Measurements from ENCODE around the gene KLF2. TPM values are rescaled to one million over a fixed set of nuclear protein-coding genes. Genes with fewer than 3 reads are reported as not detected.

KLF2 gene
- total RNA-seq, 1 experiment from 2014 or later: 1.9 TPM

DNA sequence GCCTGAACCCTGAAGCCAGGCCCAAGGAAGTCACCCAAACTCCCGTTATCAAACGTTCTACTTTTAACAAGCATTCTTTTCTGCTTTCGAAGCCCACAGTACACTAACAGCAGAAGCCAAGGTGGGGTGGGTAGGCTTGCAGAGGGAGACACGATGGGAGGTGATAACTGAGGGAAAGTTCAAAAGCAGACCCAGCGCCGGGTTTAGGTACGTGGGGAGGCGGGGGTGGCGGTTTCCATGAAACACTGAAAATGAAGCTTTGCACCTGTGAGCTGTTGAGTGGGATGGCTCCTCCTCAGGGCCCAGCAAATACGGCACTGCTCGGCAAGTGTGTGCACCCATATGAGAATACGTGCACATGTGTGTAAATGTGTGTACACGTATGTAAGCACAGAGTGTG is 49.8 kb downstream of the KLF2 start:
- CTCF ChIA-PET: no interaction called here

DNA sequence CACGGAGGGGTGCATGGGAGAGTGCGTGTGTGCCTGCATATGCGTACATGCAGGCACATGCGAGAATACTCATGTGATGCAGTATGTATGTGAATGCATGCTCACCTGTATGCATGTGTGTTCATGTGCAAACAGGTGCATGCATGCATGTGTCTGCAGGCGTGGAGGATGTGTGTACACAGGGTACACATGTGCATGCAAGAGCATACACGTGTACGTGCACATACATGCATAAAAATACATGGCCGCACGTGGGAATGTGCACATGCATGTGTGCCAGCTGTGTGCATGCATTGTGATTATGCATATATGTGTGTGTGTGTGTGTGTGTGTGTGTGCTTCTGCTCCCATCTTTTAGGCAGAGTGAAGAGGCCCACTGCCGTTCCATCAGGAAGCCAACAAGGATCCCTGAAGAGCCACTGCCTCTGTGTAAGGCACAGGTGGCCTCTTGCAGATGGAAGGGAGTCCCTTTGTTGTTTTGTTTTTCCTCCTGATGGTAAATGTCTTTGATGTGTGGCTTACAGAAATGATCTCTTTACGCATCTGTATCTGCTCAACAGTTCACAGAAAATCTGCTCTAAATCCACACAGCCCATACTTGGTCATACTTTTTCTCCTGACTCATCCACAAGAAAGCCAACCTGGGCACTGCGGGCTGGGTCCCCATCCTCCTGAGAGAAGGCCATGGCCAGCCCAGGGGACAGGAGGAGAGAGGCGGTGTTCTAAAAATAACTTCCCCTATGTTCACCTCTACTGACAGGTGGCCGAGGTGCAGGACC is 50.7 kb downstream of the KLF2 start:
- no peak overlapping the region for H3K27ac ChIP-seq (ENCODE audit: low read depth, low read length, poor library complexity, severe bottlenecking)
- no peak for DNase-seq (ENCODE audit: low spot score)
- H3K4me3 ChIP-seq (ENCODE audit: low read depth, low read length, poor library complexity, severe bottlenecking): no peak overlapping the region
- no peaks in the 10 kb centered on the region for H3K27me3 ChIP-seq (replicated peaks; ENCODE audit: insufficient read depth, low read depth, low read length, poor library complexity)
- H3K9me3 ChIP-seq (ENCODE audit: low read depth, low read length, poor library complexity, severe bottlenecking): no peaks in the 10 kb centered on the region
- H3K4me1 ChIP-seq (ENCODE audit: insufficient read depth, low read length, poor library complexity, severe bottlenecking): no peaks in the 10 kb centered on the region
- no peak for TF ChIP-seq EZH2 (IDR thresholded peaks at IDR 0.05; ENCODE audit: borderline replicate concordance, low read depth, low read length, poor library complexity, severe bottlenecking)
- TF ChIP-seq, protein P1, sequence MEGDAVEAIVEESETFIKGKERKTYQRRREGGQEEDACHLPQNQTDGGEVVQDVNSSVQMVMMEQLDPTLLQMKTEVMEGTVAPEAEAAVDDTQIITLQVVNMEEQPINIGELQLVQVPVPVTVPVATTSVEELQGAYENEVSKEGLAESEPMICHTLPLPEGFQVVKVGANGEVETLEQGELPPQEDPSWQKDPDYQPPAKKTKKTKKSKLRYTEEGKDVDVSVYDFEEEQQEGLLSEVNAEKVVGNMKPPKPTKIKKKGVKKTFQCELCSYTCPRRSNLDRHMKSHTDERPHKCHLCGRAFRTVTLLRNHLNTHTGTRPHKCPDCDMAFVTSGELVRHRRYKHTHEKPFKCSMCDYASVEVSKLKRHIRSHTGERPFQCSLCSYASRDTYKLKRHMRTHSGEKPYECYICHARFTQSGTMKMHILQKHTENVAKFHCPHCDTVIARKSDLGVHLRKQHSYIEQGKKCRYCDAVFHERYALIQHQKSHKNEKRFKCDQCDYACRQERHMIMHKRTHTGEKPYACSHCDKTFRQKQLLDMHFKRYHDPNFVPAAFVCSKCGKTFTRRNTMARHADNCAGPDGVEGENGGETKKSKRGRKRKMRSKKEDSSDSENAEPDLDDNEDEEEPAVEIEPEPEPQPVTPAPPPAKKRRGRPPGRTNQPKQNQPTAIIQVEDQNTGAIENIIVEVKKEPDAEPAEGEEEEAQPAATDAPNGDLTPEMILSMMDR (conservative IDR thresholded peaks at IDR 0.05; ENCODE audit: low read depth, low read length): no peak
- CTCF ChIA-PET: no interaction called here
- intact Hi-C loops (cut with micrococcal nuclease; ENCODE audit: unreplicated experiment): no loop called here
- H3K36me3 ChIP-seq (ENCODE audit: insufficient read depth, low read length, poor library complexity, severe bottlenecking): peaks cover 35% of the 10 kb centered on the region
- POLR2A ChIA-PET (ENCODE audit: low non-redundant PET): no interaction called here
- no TSS peak for BruUV-seq (replicated peaks)

More for the DNA sequence above, 49.8 kb downstream of the KLF2 start:
- no peak for TF ChIP-seq EZH2 (IDR thresholded peaks at IDR 0.05; ENCODE audit: borderline replicate concordance, low read depth, low read length, poor library complexity, severe bottlenecking)
- TF ChIP-seq, protein P1 (conservative IDR thresholded peaks at IDR 0.05; ENCODE audit: low read depth, low read length): no peak
- no peaks in the 10 kb centered on the region for H3K27me3 ChIP-seq (replicated peaks; ENCODE audit: insufficient read depth, low read depth, low read length, poor library complexity)
- POLR2A ChIA-PET (ENCODE audit: low non-redundant PET): no interaction called here
- intact Hi-C loops (cut with micrococcal nuclease; ENCODE audit: unreplicated experiment): no loop called here
- H3K4me1 ChIP-seq (ENCODE audit: insufficient read depth, low read length, poor library complexity, severe bottlenecking): no peaks in the 10 kb centered on the region
- H3K27ac ChIP-seq (ENCODE audit: low read depth, low read length, poor library complexity, severe bottlenecking): no peak overlapping the region
- peaks cover 35% of the 10 kb centered on the region for H3K36me3 ChIP-seq (ENCODE audit: insufficient read depth, low read length, poor library complexity, severe bottlenecking)
- BruUV-seq (replicated peaks): no TSS peak
- H3K9me3 ChIP-seq (ENCODE audit: low read depth, low read length, poor library complexity, severe bottlenecking): no peaks in the 10 kb centered on the region
- no peak for DNase-seq (ENCODE audit: low spot score)
- H3K4me3 ChIP-seq (ENCODE audit: low read depth, low read length, poor library complexity, severe bottlenecking): no peak overlapping the region

DNA sequence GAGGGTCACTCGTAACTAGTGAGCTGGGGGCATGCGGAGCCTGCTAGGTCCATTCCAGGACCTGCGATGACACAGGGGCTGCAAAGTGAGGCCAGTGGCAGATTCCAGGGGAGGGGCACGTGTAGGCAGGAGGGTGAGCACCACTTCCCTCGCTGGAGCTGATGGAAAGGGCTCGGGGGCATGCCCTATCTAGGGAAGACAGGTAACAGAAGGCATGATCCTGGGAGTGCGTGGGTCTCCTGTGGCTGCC is 51.2 kb downstream of the KLF2 start:
- Histone ChIP-seq H3K36me3 (ENCODE audit: insufficient read depth, low read length, poor library complexity, severe bottlenecking) (peaks cover 35% of the 10 kb centered on the region), H3K4me3 (ENCODE audit: low read depth, low read length, poor library complexity, severe bottlenecking) (no peak overlapping the region), H3K9me3 (ENCODE audit: low read depth, low read length, poor library complexity, severe bottlenecking) (no peaks in the 10 kb centered on the region), H3K27ac (ENCODE audit: low read depth, low read length, poor library complexity, severe bottlenecking) (no peak overlapping the region), H3K27me3 (replicated peaks; ENCODE audit: insufficient read depth, low read depth, low read length, poor library complexity) (no peaks in the 10 kb centered on the region), H3K4me1 (ENCODE audit: insufficient read depth, low read length, poor library complexity, severe bottlenecking) (no peaks in the 10 kb centered on the region)
- intact Hi-C loops (cut with micrococcal nuclease; ENCODE audit: unreplicated experiment): no loop called here
- no TSS peak for BruUV-seq (replicated peaks)
- POLR2A ChIA-PET (ENCODE audit: low non-redundant PET): no interaction called here
- CTCF ChIA-PET: no interaction called here
- TF ChIP-seq, protein P1 (conservative IDR thresholded peaks at IDR 0.05; ENCODE audit: low read depth, low read length): no peak
- no peak for TF ChIP-seq EZH2 (IDR thresholded peaks at IDR 0.05; ENCODE audit: borderline replicate concordance, low read depth, low read length, poor library complexity, severe bottlenecking)
- no peak for DNase-seq (ENCODE audit: low spot score)

All from A673 (cell line).